ENCODE data around the gene NAIF1.
"Not testable (repeated sequence)": the region's sequence is repeated elsewhere in the genome, so short reads cannot be mapped to it uniquely, and the experiment has no call there.

The NAIF1 gene

GRCh38 chr9:128066713-128067644 is at the start of gene NAIF1:
NAIF1 (minus strand) TSS chr9:128067320; CDS start chr9:128067101, 219 bp downstream.
- peak; percentile 100 for DNase-seq (ENCODE audit: low spot score)

GRCh38 chr9:128116104-128117083 is 49.3 kb upstream of the NAIF1 start:
- DNase-seq (ENCODE audit: low spot score) = no peak

- DNase-seq (ENCODE audit: low spot score) = no peak
Measured at GRCh38 chr9:128115187-128116103, 48.3 kb upstream of the NAIF1 start.

- no peak for DNase-seq (ENCODE audit: low spot score)
Measured at GRCh38 chr9:128114326-128115186, 47.4 kb upstream of the NAIF1 start.

- no peak for DNase-seq (ENCODE audit: low spot score)
Measured at GRCh38 chr9:128113526-128114325, 46.6 kb upstream of the NAIF1 start.

- DNase-seq (ENCODE audit: low spot score) = not testable (repeated sequence)
Measured at GRCh38 chr9:128111726-128112125, 44.6 kb upstream of the NAIF1 start.

GRCh38 chr9:128109050-128109709 is 42.1 kb upstream of the NAIF1 start:
- no peak for DNase-seq (ENCODE audit: low spot score)

GRCh38 chr9:128108269-128109049 is 41.3 kb upstream of the NAIF1 start:
- DNase-seq (ENCODE audit: low spot score) = no peak

GRCh38 chr9:128107468-128108268 is 40.5 kb upstream of the NAIF1 start:
- DNase-seq (ENCODE audit: low spot score) = no peak

- no peak for DNase-seq (ENCODE audit: low spot score)
Measured at GRCh38 chr9:128106940-128107467, 39.9 kb upstream of the NAIF1 start.

- DNase-seq (ENCODE audit: low spot score) = no peak
Measured at GRCh38 chr9:128106181-128106939, 39.2 kb upstream of the NAIF1 start.

GRCh38 chr9:128105538-128106175 is 38.5 kb upstream of the NAIF1 start:
- no peak for DNase-seq (ENCODE audit: low spot score)

GRCh38 chr9:128104171-128104618 is 37.1 kb upstream of the NAIF1 start:
- DNase-seq (ENCODE audit: low spot score) = no peak

- no peak for DNase-seq (ENCODE audit: low spot score)
Measured at GRCh38 chr9:128103589-128103962, 36.5 kb upstream of the NAIF1 start.

- DNase-seq (ENCODE audit: low spot score) = no peak
Measured at GRCh38 chr9:128102861-128103588, 35.9 kb upstream of the NAIF1 start.
